GM18499 (cell line): ENCODE data around the gene PCP2.

ENCODE experiments used
- ATAC-seq: cut with Tn5 transposase; IDR thresholded peaks from one replicate; pipeline ENCODE4 v1.9.1; 2021; ENCODE audit warnings: moderate number of reproducible peaks; ENCODE audit not compliant: insufficient read depth, unreplicated experiment

PCP2 gene

DNA sequence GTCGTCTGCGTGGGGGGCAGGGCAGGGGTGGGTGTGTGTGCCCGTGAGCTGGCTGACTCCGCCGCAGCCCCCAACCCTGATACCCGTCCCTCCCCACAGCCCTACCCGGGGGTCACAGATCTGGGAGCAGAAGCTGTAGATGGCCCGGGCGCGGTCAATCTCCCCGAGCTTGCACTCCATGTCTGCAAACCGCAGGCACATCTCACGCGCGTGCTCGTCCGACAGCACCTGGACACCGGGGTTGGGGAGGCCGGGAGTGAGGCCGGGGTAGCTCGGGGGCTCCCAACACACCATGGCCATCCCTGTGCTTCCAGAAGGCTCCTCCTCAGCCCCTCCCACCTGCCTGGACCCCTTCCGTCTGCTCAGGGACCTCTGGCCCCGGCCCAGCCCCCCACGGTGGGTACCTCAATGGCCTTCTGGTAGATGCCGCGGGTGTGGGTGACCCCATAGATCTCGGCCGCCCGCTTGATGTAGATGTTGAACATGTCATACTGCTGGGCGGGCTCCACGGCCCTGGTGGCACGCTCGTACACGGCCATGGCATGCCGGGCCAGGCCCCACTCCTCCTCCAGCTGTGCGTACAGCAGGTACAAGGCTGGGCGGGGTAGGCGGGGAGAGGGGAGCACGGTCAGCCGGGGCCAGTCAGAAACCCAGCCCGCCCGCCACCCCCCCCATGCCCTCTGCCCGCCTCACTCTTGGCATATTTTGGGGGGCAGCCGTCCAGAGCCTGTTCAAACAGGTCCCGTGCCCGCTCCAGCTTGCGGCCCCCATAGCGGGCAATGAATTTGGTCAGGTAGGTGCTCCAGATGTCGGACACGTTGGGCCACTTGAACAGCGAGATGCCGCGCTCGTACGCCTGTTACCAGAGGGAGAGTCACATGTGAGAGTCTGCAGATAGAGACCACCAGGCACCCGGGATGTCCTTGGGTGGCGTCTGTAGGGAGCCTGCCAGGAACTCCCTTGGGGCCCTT is 12.8 kb downstream of the PCP2 start:
- ATAC-seq = no peak

DNA sequence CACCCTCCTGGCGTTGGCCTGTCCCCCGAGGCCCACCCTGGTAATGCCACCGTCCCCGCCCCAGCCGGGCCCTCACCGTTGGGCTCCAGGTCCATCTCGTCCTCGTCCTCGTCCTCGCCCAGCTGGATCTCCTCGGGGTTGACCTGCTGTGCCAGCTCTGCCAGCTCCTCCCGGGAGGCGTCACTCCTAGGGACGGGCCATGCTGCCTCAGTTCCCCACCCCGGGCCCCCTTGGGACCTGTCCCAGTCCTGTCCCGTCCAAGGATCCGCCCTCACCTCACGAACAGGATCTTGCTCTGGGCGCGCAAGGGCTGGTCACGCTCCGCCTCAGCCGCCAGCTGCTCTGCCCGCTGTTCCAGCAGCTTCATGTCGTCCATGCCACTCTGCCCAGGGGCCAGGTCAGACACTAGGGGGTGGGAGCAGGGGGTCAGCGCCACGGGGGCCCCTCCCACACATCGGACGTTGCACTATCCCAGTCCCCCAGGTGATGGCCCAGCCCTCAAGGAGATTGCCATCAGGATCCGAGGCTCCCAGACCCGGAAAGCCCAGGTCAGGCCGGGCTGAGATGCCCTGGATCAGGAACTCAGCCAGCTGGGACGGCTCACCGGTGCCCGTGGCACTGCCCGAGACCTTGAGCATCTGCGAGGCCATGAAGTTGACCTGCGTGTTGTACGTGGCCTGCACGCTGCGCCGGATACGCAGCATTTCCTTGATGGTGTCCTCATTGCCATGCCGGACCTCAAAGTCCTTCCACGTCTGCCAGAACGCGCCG is 13.7 kb downstream of the PCP2 start:
- ATAC-seq = no peak

DNA sequence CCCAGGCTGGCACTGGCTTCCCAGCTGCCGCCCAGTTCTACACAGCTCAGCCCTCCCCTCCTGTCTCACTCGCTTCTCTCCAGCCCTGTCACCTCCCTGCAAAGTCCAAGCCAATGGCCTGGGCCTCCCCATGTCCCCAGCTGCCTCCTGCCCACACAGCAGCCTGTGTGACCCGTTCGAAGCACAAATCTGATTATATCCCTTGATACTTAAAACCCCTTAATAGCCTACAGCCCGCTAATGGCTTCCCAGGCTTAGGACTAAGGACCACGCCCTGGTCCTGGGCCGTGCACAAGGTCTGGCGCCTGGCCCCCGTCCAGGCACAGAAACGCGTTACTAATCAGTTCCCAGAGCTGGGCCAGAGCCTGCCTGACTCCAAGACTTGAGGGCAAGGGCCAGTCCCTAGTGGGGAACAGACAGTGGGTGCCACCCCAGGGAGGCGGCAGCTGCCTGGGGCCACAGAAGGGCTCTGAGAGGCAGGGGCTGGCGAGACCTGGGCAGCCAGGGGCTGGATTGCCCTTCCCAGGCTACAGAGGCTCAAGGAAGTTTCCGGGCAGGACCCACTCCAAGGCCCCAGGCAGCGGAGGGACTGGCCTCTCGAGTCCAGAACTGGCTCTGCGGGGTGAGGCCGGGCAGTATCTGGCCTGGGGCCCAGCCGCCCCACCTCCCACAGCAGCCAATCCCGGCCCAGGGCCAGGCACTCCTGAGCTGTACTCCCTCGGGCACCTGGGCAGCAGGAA is 14.6 kb downstream of the PCP2 start:
- ATAC-seq = no peak

DNA sequence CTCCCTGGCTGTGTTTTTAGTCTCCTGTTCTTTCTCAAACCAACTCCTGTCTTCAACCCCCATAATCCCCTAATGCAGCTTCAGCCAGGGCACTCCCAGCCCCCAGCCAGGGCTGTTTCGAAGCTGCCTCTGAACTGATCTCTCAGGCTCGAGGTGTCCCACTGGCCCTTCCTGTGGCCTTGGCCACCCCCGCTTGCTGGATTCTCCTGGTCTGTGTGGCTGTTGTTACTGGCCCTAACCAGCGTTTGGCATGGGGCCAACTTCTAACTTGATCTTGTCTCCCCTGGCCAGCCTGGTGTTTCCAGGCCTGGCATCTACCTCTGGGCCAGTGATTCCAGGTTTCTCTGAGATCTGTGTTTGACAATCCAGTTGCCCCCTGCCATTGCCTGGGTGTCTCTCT is 15.2 kb downstream of the PCP2 start:
- ATAC-seq = no peak

DNA sequence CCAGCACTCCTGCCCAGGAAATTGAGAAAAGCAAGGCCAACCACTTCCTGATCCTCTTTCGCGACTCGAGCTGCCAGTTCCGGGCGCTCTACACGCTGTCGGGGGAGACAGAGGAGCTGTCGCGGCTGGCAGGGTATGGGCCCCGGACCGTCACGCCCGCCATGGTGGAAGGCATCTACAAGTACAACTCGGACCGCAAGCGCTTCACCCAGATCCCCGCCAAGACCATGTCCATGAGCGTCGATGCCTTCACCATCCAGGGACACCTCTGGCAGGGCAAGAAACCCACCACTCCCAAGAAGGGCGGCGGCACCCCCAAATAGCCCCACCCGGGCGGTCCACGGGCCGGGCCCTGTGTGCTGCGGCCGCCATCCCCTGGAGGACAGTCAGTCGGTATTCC is 15.8 kb downstream of the PCP2 start:
- ATAC-seq = no peak

DNA sequence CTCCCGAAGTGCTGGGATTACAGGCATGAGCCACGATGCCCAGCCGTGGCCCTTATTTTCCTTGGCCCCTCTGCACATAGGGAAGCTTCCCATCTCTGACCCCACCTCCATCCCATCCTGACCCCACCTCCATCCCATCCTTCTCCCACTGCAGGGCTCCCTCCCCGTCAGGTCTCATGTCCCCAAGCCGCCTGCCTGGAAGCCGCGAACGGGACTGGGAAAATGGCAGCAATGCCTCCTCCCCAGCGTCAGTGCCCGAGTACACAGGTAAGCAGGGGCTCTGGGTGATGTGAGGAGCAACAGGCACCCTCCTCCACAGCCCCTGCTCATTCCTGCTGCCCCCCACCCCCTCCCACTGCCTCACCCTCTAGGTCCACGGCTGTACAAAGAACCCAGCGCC is 16.3 kb downstream of the PCP2 start:
- no peak for ATAC-seq

DNA sequence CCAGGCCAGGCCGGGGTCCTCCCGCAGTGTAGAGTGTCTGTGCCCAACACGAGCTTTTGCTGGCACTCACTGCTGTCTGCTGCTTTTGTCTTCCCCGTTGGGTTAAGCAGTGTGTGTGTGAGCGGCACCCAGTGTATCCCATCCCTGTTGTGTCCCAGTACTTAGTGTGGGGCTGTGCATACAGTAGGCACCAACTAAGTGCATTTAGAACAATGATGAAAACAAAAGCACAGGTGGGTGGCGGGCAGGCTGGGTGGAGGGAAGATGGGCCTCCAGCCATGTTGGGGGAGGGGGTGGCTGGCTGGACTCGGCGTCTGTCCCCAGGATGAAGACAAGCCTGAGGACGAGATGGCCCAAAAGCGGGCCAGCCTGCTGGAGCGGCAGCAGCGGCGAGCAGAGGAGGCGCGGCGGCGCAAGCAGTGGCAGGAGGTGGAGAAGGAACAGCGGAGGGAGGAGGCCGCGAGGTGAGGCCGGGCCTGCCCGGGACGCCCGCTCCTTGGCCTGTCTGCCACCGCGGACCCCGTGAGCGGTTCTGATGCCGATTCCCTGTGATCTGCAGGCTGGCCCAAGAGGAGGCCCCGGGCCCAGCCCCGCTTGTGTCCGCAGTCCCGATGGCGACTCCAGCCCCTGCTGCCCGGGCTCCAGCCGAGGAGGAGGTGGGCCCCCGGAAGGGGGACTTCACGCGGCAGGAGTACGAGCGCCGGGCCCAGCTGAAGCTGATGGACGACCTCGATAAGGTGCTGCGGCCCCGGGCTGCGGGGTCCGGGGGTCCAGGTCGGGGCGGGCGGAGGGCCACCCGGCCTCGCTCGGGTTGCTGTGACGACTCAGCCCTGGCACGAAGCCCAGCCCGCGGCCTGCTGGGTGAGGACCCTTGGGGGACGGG is 18.4 kb downstream of the PCP2 start:
- ATAC-seq = no peak

DNA sequence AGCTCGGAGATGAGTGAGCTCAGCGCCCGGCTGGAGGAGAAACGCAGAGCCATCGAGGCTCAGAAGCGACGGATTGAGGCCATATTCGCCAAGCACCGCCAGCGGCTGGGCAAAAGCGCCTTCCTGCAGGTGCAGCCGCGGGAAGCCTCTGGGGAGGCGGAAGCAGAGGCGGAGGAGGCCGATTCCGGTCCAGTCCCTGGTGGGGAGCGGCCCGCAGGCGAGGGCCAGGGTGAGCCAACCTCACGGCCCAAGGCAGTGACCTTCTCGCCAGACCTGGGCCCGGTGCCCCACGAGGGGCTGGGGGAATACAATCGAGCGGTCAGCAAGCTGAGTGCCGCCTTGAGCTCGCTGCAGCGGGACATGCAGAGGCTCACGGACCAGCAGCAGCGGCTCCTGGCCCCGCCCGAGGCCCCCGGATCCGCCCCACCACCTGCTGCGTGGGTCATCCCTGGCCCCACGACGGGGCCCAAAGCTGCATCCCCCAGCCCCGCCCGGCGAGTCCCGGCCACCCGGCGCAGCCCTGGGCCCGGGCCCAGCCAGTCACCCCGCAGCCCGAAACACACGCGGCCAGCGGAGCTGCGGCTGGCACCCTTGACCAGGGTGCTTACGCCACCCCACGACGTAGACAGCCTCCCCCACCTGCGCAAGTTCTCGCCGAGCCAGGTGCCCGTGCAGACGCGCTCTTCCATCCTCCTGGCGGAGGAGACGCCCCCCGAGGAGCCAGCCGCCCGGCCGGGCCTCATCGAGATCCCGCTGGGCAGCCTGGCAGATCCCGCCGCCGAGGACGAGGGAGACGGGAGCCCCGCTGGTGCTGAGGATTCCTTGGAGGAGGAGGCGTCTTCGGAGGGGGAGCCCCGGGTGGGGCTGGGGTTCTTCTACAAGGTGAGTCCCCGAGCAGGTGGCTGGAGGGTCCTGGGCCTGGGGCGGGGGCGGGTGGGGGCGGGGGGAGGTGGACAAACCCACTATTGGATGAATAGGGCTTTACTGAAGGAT is 20.9 kb downstream of the PCP2 start:
- ATAC-seq = no peak

DNA sequence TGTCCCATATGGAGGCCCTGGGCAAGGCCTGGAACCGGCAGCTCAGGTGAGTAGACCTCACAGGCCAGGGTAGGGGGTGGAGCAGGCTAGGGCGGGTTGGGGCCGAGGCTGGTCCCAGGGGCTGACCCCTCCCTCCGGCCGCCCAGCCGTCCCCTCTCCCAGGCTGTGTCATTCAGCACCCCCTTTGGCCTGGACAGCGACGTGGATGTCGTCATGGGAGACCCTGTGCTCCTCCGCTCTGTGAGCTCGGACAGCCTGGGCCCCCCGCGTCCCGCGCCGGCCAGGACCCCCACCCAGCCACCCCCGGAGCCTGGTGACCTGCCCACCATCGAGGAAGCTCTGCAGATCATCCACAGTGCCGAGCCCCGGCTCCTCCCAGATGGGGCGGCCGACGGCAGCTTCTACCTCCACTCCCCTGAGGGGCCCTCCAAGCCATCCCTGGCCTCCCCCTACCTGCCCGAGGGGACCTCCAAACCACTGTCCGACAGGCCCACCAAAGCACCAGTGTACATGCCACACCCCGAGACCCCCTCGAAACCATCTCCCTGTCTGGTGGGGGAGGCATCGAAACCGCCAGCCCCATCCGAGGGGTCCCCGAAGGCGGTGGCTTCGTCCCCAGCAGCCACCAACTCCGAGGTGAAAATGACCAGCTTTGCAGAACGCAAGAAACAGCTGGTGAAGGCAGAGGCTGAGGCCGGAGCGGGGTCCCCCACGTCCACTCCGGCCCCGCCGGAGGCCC is 21.8 kb downstream of the PCP2 start:
- ATAC-seq = no peak

DNA sequence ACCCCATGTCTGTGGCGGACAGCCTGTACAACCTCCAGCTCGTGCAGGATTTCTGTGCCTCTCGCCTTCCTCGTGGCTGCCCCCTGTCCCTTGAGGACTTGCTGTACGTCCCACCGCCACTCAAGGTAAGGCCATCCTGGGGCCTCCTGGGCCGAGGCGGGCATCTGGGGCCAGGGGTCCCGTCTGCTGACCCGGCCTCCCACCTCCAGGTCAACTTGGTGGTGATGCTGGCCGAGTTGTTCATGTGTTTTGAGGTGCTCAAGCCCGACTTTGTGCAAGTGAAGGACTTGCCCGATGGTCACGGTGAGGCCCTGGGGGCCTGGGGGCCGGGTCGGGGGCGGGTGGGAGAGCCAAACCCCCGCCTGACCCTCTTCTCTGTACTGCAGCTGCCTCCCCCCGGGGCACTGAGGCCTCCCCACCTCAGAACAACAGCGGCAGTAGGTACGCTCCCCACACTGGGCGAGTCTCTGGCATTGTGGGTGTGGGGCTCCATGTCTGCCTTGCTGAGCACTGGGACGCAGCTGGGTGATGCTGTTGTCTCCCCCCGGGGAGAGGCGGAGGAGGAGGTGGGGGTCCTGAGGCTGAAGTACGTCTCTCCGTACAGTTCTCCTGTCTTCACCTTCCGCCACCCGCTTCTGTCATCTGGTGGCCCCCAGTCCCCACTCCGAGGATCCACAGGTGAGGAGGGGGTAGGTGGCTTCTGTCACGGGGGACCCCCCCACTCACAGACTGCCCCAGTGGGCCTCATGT is 22.9 kb downstream of the PCP2 start:
- ATAC-seq = no peak

DNA sequence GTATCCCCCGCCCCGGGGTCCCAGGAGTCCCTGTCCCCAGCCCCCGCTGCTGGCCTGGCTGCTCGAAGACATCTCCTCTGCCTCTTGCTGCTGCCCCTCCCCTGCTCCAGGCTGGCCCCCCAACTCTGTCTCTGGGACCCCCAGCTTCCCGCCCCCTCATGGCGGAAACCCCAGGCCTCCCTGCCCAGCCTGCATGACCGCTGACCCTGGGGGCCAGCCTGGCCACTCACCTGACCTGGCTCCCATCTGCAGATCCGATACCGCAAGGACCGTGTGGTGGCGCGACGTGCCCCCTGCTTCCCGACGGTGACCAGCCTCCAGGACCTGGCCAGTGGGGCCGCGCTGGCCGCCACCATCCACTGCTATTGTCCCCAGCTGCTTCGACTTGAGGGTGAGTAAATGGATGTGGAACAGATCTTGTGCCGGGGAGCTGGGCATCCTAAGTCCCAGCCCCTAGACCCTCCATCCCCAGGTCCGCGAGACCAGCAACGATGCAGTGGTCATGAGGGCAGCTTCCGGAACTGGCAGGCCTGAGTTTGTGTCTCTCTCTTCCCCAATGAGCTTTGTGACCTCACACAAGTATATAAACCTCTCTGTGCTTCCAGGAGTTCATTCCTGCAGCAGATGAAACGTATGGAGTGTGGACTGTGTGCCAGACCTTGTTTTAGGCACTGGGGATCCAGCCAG is 25.5 kb downstream of the PCP2 start:
- no peak for ATAC-seq

DNA sequence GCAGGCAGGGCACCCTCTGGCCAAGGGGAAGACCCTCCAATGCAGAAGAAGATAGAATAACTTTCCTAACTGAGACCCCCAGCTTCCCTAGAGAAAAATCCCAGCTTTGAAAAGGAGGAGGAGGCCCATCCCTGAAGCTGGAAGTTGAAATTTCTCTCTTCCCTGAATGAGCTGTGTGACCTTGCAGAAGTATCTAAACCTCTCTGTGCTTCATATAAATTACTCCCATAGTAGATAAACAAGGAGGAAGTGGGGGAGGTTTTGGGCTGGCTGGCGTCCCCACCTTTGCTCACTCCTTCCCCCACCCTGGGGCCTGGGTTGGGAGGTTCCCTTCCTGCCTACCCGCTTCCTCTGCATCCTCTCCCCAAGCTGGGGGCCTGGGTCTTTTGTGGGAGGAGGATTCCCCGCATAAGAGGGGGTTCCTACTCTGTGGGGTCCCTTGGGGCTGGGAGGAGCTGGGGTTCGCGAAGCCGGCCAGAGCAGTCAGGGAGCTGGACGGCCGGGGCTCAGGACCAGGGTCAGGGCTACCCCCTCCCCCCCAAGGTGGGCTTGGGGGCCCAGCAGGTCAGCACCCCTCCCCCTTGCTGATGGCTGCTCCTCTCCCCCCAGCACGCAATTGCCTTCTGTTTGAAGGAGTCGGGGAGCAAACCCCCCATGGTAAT is 26.2 kb downstream of the PCP2 start:
- ATAC-seq = no peak

DNA sequence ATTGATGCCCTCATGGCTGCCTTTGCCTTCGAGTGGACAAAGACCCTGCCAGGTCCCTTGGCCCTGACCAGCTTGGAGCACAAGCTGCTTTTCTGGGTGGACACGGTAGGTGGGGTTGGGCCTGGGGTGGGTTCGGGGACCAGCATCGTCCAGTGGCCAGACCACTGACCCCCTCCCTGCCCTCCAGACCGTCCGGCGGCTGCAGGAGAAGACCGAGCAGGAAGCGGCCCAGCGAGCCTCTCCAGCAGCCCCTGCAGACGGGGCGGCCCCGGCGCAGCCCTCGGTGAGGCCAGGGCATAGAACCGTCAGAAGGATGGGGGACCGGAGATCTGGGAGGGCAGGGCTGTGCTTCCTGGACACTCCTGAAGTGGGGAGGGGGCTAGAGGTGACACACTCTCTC is 27.2 kb downstream of the PCP2 start:
- no peak for ATAC-seq

DNA sequence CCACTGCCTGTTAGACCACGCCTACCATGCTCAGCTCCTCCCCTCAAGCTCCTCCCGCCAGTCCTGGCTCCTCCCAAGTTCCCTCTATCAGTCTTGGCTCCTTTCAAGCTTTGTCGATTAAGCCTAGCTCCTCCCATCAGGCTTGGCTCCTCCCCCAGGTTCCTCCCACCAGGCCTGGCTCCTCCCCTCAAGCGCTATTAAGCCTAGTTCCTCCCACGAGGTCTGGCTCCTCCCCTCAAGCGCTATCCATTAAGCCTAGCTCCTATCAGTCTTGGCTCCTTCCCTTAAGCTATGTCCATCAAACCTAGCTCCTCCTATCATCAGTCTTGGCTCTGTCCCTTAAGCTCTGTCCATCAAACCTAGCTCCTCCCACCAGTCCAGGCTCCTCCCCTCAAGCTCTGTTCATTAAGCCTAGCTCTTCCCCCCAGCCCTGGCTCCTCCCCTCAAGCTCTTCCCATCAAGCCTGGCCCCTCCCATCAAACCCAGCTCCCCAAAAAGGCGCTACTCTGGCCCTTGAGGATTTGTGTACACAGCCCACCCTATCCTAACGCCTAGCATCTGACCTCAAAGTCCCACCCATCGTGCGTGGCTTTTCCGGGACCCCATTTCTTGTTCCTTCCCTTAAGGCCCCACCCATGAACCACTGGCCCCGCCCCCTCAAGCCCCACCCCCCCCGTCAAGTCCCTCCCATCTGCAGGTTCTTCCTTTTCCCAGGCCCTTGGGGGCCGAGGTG is 27.9 kb downstream of the PCP2 start:
- no peak for ATAC-seq

DNA sequence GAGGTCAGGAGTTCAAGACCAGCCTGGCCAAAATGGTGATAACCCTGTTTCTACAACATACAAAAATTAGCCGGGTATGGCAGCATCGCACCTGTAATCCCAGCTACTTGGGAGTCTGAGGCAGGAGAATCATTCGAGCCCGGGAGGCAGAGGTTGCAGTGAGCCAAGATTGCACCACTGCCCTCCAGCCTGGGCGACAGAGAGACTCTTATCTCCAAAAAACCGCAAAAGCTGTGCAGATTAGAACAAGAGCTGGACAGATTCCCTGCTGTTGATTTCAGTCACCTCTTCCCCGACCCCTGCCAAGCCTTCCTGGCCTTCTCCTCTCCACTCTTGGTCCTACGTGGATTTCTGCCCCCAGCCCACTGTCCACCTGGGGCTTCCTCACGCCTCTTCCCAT is 29.6 kb downstream of the PCP2 start:
- ATAC-seq = no peak
